ENCODE measurements around the gene OSGEP. TPM values are rescaled to one million over a fixed set of nuclear protein-coding genes. Genes with fewer than 3 reads are reported as not detected.
"Not testable (repeated sequence)": the region's sequence is repeated elsewhere in the genome, so short reads cannot be mapped to it uniquely, and the experiment has no call there.

Gene OSGEP
- total and polyA plus RNA-seq, 8 donors = 29.0 to 90.1 (median 79.3) TPM

DNA sequence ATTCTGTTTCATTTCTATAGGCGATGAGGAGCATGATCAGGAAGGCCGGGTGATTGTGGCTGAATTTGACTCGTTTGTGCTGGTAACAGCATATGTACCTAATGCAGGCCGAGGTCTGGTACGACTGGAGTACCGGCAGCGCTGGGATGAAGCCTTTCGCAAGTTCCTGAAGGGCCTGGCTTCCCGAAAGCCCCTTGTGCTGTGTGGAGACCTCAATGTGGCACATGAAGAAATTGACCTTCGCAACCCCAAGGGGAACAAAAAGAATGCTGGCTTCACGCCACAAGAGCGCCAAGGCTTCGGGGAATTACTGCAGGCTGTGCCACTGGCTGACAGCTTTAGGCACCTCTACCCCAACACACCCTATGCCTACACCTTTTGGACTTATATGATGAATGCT is 2.4 kb upstream of the OSGEP start:
- H3K9me3 ChIP-seq = no peaks in the 10 kb centered on the region
- TF ChIP-seq, protein P1, sequence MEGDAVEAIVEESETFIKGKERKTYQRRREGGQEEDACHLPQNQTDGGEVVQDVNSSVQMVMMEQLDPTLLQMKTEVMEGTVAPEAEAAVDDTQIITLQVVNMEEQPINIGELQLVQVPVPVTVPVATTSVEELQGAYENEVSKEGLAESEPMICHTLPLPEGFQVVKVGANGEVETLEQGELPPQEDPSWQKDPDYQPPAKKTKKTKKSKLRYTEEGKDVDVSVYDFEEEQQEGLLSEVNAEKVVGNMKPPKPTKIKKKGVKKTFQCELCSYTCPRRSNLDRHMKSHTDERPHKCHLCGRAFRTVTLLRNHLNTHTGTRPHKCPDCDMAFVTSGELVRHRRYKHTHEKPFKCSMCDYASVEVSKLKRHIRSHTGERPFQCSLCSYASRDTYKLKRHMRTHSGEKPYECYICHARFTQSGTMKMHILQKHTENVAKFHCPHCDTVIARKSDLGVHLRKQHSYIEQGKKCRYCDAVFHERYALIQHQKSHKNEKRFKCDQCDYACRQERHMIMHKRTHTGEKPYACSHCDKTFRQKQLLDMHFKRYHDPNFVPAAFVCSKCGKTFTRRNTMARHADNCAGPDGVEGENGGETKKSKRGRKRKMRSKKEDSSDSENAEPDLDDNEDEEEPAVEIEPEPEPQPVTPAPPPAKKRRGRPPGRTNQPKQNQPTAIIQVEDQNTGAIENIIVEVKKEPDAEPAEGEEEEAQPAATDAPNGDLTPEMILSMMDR (IDR thresholded peaks at IDR 0.05) = no peak
- H3K27me3 ChIP-seq = no peaks in the 10 kb centered on the region
- peaks cover 29 to 62% of the 10 kb centered on the region in 2 donors for H3K4me1 ChIP-seq
- H3K4me3 ChIP-seq = peak overlapping the region in 1 of 2 donors; percentile 93
- no peak for DNase-seq
- peak overlapping the region in 1 of 2 donors; percentile 39 for H3K27ac ChIP-seq
- peaks cover 0 to 41% of the 10 kb centered on the region in 2 donors for H3K36me3 ChIP-seq
- intact Hi-C loops (cut with DNase I) = no loop called here
- ATAC-seq = no peak

DNA sequence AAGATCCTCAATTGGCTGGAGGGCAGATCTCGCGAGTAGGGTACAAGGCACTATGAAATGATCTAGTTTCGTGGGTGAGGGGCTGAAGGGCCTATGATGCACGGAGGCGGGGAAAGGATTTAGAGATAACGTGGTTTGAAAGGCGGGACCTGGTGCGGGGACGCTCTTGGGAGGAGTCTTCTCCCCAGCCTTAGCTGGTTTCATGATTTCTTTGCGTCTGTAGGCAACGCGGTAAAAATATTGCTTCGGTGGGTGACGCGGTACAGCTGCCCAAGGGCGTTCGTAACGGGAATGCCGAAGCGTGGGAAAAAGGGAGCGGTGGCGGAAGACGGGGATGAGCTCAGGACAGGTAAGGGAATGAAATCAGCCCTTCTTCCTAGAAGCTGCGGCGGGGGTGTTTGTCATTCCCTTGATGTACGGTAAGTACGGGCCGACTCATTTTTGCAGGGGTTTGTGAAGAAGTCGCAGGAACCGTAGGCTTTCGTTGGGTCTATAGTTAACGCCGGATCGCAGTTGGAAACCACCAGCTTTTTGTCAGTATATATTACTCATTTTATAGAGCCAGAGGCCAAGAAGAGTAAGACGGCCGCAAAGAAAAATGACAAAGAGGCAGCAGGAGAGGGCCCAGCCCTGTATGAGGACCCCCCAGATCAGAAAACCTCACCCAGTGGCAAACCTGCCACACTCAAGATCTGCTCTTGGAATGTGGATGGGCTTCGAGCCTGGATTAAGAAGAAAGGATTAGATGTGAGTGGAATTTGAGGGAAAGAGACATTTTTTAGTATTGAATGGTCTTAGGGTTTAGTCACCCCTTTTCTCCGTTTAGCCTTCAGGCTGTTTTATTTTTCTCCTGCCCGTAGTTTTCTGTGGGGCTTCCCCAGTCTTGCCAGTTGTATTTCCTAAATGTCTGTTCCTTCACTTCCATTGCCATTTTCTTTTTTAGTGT is 1.0 kb upstream of the OSGEP start:
- Histone ChIP-seq H3K9me3 (no peaks in the 10 kb centered on the region), H3K27ac (peak overlapping the region; percentile 90 to 96), H3K4me1 (peaks cover 28 to 62% of the 10 kb centered on the region in 2 donors), H3K27me3 (no peaks in the 10 kb centered on the region), H3K4me3 (peak overlapping the region; percentile 56 to 93), H3K36me3 (peaks cover 0 to 55% of the 10 kb centered on the region in 2 donors)
- ATAC-seq (peak; percentile 69), DNase-seq (no peak)
- TF ChIP-seq, protein P1 (IDR thresholded peaks at IDR 0.05) = no peak
- intact Hi-C loops (cut with DNase I) = no loop called here

DNA sequence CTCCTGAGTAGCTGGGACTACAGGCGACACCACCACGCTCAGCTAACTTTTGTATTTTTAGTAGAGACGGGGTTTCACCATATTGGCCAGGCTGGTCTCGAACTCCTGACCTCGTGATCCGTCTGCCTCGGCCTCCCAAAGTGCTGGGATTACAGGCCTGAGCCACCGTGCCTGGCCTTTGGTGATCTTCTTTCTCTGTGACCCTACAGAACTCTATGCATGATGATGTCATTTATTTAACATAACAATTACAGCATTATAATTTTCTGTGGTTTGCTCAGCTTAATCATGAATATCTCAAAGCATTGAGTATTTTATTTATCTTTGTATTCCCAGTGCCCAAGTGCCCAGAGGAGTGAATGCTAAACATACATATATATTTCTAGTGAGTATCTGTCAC is 1.8 kb downstream of the OSGEP start:
- ATAC-seq; H3K9me3 ChIP-seq; H3K27me3 ChIP-seq; H3K27ac ChIP-seq; intact Hi-C loops (cut with DNase I); DNase-seq; H3K4me3 ChIP-seq: not testable (repeated sequence)
- peaks cover 0 to 64% of the 10 kb centered on the region in 2 donors for H3K36me3 ChIP-seq
- H3K4me1 ChIP-seq = peaks cover 18 to 35% of the 10 kb centered on the region in 2 donors

DNA sequence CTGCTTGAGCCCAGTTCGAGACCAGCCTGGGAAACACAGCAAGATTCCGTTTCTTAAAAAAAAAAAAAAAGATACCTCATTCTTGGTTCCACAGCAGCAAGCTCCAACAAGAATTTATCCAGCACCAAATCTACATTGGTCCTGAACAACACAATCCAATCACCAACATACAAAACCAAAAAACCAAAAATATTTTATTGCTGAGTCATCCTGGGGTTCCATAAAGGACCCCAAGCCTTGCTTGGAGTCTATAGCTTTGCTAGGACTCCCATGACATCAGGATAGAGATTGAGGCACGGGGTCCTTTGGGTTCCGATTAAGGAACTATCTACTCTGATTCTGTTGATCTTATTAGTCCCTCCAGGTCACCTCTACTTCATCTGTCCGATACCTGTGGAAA is 7.7 kb downstream of the OSGEP start:
- Histone ChIP-seq H3K4me3 (no peak overlapping the region), H3K27ac (no peak overlapping the region), H3K9me3 (no peaks in the 10 kb centered on the region), H3K36me3 (peaks cover 0 to 72% of the 10 kb centered on the region in 2 donors), H3K27me3 (no peaks in the 10 kb centered on the region), H3K4me1 (peaks cover 0 to under 1% of the 10 kb centered on the region in 2 donors)
- ATAC-seq (no peak), DNase-seq (no peak)
- TF ChIP-seq, protein P1 (IDR thresholded peaks at IDR 0.05) = no peak
- intact Hi-C loops (cut with DNase I) = no loop called here

DNA sequence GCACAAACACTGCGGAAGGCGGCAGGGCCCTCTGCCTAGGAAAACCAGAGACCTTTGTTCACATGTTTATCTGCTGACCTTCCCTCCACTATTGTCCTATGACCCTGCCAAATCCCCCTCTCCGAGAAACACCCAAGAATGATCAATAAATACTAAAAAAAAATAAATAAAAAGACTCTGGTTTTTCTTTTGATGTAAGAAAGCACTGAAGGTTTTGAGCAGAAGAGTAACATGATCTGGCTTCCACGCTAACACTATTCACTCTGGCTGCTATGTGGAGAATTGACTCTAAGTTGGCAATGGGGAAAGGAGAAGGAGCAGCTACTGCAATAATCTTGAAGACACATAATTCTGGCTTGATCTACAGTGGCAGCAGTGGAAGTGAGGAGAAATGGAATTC is 11.0 kb downstream of the OSGEP start:
- H3K27me3 ChIP-seq; intact Hi-C loops (cut with DNase I); H3K4me3 ChIP-seq; DNase-seq; H3K9me3 ChIP-seq; H3K27ac ChIP-seq: not testable (repeated sequence)
- peaks cover 0 to 40% of the 10 kb centered on the region in 2 donors for H3K36me3 ChIP-seq
- ATAC-seq = peak; percentile 38
- H3K4me1 ChIP-seq = peaks cover 0 to 15% of the 10 kb centered on the region in 2 donors

DNA sequence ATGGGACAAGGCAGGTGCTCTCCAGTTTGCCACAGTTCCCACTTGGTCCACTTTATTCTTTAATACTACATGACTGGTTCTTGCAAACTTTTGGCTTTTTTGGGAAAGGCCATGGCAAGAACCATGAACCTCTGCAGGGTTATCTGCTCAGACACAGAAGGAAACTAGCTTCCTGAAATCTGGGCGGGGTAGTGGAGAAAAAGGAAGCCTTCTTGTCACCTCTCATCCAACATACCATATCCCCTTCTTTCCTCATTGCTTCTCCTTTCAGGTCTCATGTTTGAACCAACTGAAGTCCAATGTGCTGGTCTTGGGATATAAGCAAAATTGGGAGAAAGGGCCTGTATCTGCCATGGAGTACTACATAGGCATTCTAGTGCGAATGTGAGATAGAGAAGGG is 13.2 kb downstream of the OSGEP start:
- Histone ChIP-seq H3K4me3 (no peak overlapping the region), H3K27me3 (no peaks in the 10 kb centered on the region), H3K9me3 (no peaks in the 10 kb centered on the region), H3K27ac (no peak overlapping the region), H3K4me1 (peaks cover 0 to 15% of the 10 kb centered on the region in 2 donors), H3K36me3 (peaks cover 0 to 18% of the 10 kb centered on the region in 2 donors)
- DNase-seq = no peak
- intact Hi-C loops (cut with DNase I) = no loop called here
- TF ChIP-seq, protein P1 (IDR thresholded peaks at IDR 0.05) = no peak
- ATAC-seq = no peak
